Measurements from ENCODE around the gene GOLGA7B. TPM values are rescaled to one million over a fixed set of nuclear protein-coding genes. Genes with fewer than 3 reads are reported as not detected.

The GOLGA7B gene
- total and polyA plus RNA-seq, 2 donors (not counting 3 experiments of a cell fraction or from before 2014, with no cell fraction given): 0.03 TPM; not detected in 1

DNA sequence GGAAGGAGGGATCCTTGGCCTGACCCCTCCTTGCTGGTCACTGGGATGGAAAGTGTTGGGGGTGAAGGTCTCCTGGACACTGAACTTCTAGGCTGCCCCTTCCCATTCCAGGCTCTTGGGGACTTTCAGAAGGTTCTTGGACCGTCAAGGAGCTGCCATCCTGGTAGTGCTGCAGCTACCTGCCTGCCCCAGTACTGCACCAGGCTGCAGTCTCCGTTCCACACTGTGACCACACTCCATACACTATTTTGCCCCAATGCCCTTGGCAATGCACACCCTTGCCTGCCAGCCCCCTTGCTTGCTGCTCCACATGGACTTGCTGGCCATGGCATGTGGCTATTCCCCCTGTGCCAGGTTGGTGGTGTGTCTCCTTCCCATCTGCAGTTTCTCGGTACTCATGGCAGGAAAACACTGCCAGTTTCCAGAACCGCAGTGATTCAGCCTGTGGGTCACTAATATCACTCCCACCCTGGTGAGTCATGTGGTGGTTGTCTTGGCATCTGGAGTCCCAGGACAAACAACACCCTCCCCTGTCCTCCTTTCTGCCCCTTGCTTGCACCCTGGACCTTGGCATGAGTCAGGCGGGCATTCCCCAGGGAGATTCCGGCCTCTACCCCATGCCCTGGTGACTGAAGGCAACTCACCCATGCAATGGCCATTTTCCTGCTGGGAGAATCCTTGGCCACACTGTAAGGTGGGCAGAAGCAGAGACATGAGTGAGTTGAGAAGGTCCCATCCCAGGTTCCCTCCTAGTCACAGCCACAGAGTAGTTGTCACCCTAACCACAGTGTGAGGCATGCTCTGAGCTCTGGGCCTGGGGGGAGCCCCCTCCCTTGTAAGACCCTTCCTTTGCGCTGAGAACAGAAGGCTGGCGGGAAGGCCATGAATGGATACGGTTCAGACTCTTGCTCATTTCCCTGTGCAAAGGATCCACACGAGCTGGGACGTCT is 32.8 kb downstream of the GOLGA7B start:
- intact Hi-C loops (cut with micrococcal nuclease): loop anchor here (5.0 kb wide), 1 partner anchor 1370 kb away; the partner anchor contains the start of gene TLL2
- Histone ChIP-seq H4K20me1 (replicated peaks; ENCODE audit: control insufficient read depth, extremely low read depth, insufficient read depth, low read length) (no peaks in the 10 kb centered on the region), H3K27me3 (ENCODE audit: control insufficient read depth in 2 of 2, insufficient read depth in 2 of 2, low read length in 2 of 2) (no peaks in the 10 kb centered on the region), H3K9me3 (replicated peaks; ENCODE audit: control insufficient read depth, insufficient read depth, low read length) (no peaks in the 10 kb centered on the region), H3K4me1 (ENCODE audit: control insufficient read depth, extremely low read depth, insufficient read depth, low read length) (peaks cover 9% of the 10 kb centered on the region), H3K4me2 (ENCODE audit: insufficient read depth, low read length) (no peak overlapping the region), H3K36me3 (ENCODE audit: control insufficient read depth in 2 of 2, extremely low read depth in 1 of 2, insufficient read depth in 2 of 2, low read length in 2 of 2) (no peaks in the 10 kb centered on the region), H3K4me3 (replicated peaks in 1 of 3; ENCODE audit: insufficient read depth in 1 of 3, low read depth in 1 of 3, low read length in 3 of 3) (no peak overlapping the region), H3K27ac (ENCODE audit: insufficient read depth, low read depth, low read length) (peak overlapping the region; percentile 26), H3K9me1 (replicated peaks; ENCODE audit: control insufficient read depth, extremely low read depth, insufficient read depth, low read length) (no peaks in the 10 kb centered on the region), H2AFZ (ENCODE audit: low read depth, low read length) (no peak overlapping the region), H3K9ac (replicated peaks; ENCODE audit: extremely low read depth, insufficient read depth, low read length) (no peak overlapping the region), H3K79me2 (ENCODE audit: control insufficient read depth, insufficient read depth, low read length) (no peaks in the 10 kb centered on the region)
- BruUV-seq (replicated peaks): no TSS peak
- dilution Hi-C loops (cut with MboI; ENCODE audit: extremely low pct_ligation_motif_present, low sequenced_read_pairs): no loop called here
- ChIA-PET CTCF (interaction anchor here (1.0 to 1.6 kb wide), 2 partner anchors 13 kb away, joined by 3 to 5 read pairs; no protein-coding TSS in a partner anchor), POLR2A (no interaction called here)
- peak; percentile 83 for FAIRE-seq
- TF ChIP-seq EZH2 (IDR thresholded peaks at IDR 0.05; ENCODE audit: borderline replicate concordance, low read depth, low read length, severe bottlenecking): no peak
- peak; percentile 21 for TF ChIP-seq GATA2 (IDR thresholded peaks at IDR 0.05; ENCODE audit: insufficient read depth, insufficient read length, low read depth, low read length)
- TF ChIP-seq POLR2A (IDR thresholded peaks at IDR 0.05; ENCODE audit: low read depth, low read length): no peak
- TF ChIP-seq, protein P1, sequence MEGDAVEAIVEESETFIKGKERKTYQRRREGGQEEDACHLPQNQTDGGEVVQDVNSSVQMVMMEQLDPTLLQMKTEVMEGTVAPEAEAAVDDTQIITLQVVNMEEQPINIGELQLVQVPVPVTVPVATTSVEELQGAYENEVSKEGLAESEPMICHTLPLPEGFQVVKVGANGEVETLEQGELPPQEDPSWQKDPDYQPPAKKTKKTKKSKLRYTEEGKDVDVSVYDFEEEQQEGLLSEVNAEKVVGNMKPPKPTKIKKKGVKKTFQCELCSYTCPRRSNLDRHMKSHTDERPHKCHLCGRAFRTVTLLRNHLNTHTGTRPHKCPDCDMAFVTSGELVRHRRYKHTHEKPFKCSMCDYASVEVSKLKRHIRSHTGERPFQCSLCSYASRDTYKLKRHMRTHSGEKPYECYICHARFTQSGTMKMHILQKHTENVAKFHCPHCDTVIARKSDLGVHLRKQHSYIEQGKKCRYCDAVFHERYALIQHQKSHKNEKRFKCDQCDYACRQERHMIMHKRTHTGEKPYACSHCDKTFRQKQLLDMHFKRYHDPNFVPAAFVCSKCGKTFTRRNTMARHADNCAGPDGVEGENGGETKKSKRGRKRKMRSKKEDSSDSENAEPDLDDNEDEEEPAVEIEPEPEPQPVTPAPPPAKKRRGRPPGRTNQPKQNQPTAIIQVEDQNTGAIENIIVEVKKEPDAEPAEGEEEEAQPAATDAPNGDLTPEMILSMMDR (IDR thresholded peaks at IDR 0.05; ENCODE audit: extremely low read depth in 1 of 2, insufficient read depth in 1 of 2, low read depth in 1 of 2, low read length in 2 of 2): no peak
- peak; percentile 94 for TF ChIP-seq FOS (IDR thresholded peaks at IDR 0.05; ENCODE audit: borderline replicate concordance, insufficient read depth, low read length)
- peak; percentile 26 for TF ChIP-seq POLR2AphosphoS5 (IDR thresholded peaks at IDR 0.05; ENCODE audit: insufficient read depth, low read depth, low read length)
- peak; percentile 64 for TF ChIP-seq JUN (IDR thresholded peaks at IDR 0.05; ENCODE audit: borderline replicate concordance, insufficient read depth, insufficient read length, low read depth)
- no peak for TF ChIP-seq MYC (IDR thresholded peaks at IDR 0.05; ENCODE audit: low read depth, low read length)
- TF ChIP-seq, protein P2, sequence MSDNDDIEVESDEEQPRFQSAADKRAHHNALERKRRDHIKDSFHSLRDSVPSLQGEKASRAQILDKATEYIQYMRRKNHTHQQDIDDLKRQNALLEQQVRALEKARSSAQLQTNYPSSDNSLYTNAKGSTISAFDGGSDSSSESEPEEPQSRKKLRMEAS (IDR thresholded peaks at IDR 0.05; ENCODE audit: insufficient read depth, insufficient read length): no peak
- peak; percentile 83 for DNase-seq (ENCODE audit: low read depth, low spot score)
